SK-N-SH treated with all-trans-retinoic acid at 6 μM for 48 hours (cell line): ENCODE measurements around the gene RWDD1.

Experiments
- PPARA ChIP-seq: fragments of 250-450 bp; sonication (Bioruptor Pico); IDR thresholded peaks from 2 replicates; pipeline ENCODE4 v1.5.0; 2020; ENCODE audit warnings: mild to moderate bottlenecking, borderline replicate concordance
- RARB ChIP-seq: fragments of 250-450 bp; sonication (Bioruptor Pico); IDR thresholded peaks from 2 replicates; pipeline ENCODE4 v1.8.0; 2021; ENCODE audit warnings: mild to moderate bottlenecking, moderate library complexity
- ZFP3 ChIP-seq: fragments of 250-450 bp; sonication (Bioruptor Pico); IDR thresholded peaks from 2 replicates; pipeline ENCODE4 v1.5.0; 2020; ENCODE audit warnings: mild to moderate bottlenecking, moderate library complexity
- ZFP30 ChIP-seq: fragments of 450-650 bp; formaldehyde crosslinking; IDR thresholded peaks from 2 replicates; pipeline ENCODE4 v1.5.0; 2022; ENCODE audit warnings: mild to moderate bottlenecking, moderate library complexity
- ZNF565 ChIP-seq: fragments of 450-650 bp; formaldehyde crosslinking; conservative IDR thresholded peaks from 2 replicates; pipeline ENCODE4 v1.5.0; 2020; ENCODE audit warnings: low read depth, mild to moderate bottlenecking, moderate library complexity
- ZNF70 ChIP-seq: fragments of 450-650 bp; formaldehyde crosslinking; IDR thresholded peaks from 2 replicates; pipeline ENCODE4 v1.5.0; 2020; ENCODE audit warnings: mild to moderate bottlenecking, moderate library complexity
- TF ChIP-seq, protein P1 (sequence below): fragments of 250-450 bp; sonication (Bioruptor Pico); IDR thresholded peaks from 2 replicates; pipeline ENCODE4 v1.8.0; 2020; ENCODE audit warnings: mild to moderate bottlenecking, moderate library complexity, borderline replicate concordance
- TF ChIP-seq, protein P2 (sequence below): fragments of 250-450 bp; sonication (Bioruptor Pico); IDR thresholded peaks from 2 replicates; pipeline ENCODE4 v1.8.0; 2021; ENCODE audit warnings: low read depth, mild to moderate bottlenecking, moderate library complexity, borderline replicate concordance

DNA sequence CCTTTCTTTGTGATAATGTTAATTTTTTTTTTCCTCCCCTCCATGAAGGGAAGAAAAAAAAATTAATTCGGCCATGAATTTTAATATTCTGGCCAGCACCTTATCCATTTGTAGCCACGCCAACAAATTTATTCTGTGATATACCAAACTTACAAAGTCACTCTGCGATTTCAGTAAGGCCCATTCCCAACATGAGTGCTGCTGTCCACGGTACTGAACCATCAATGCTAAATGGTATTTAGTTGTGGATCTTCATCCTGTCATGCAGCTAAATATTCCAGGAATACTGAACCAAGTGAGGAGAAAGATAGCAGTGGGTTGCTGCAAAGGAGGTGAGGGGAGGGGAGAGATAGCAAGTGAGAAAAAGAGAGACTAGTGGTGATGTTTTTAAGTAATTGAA lies 25.5 kb downstream of the RWDD1 start:
- TF ChIP-seq ZFP3 (CRISPR knock-in tag) (no peak), ZNF70 (CRISPR knock-in tag) (no peak), PPARA (CRISPR knock-in tag) (no peak), RARB (CRISPR knock-in tag) (no peak), ZNF565 (CRISPR knock-in tag) (no peak), ZFP30 (CRISPR knock-in tag) (no peak)
- TF ChIP-seq, protein P1, sequence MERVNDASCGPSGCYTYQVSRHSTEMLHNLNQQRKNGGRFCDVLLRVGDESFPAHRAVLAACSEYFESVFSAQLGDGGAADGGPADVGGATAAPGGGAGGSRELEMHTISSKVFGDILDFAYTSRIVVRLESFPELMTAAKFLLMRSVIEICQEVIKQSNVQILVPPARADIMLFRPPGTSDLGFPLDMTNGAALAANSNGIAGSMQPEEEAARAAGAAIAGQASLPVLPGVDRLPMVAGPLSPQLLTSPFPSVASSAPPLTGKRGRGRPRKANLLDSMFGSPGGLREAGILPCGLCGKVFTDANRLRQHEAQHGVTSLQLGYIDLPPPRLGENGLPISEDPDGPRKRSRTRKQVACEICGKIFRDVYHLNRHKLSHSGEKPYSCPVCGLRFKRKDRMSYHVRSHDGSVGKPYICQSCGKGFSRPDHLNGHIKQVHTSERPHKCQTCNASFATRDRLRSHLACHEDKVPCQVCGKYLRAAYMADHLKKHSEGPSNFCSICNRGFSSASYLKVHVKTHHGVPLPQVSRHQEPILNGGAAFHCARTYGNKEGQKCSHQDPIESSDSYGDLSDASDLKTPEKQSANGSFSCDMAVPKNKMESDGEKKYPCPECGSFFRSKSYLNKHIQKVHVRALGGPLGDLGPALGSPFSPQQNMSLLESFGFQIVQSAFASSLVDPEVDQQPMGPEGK (CRISPR knock-in tag) = no peak
- TF ChIP-seq, protein P2, sequence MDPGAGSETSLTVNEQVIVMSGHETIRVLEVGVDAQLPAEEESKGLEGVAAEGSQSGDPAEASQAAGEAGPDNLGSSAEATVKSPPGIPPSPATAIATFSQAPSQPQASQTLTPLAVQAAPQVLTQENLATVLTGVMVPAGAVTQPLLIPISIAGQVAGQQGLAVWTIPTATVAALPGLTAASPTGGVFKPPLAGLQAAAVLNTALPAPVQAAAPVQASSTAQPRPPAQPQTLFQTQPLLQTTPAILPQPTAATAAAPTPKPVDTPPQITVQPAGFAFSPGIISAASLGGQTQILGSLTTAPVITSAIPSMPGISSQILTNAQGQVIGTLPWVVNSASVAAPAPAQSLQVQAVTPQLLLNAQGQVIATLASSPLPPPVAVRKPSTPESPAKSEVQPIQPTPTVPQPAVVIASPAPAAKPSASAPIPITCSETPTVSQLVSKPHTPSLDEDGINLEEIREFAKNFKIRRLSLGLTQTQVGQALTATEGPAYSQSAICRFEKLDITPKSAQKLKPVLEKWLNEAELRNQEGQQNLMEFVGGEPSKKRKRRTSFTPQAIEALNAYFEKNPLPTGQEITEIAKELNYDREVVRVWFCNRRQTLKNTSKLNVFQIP (CRISPR knock-in tag) = no peak
